Endothelial cell of umbilical vein (primary cell): ENCODE measurements around the gene GRM2. TPM values are rescaled to one million over a fixed set of nuclear protein-coding genes. Genes with fewer than 3 reads are reported as not detected.

Experiments used
- BruUV-seq: library from RNA; stranded (reverse); fragments of 400-500 nt; replicated peaks from 2 replicates; lab custom pipeline; 2021; lab: Mats Ljungman, UMichigan
- CTCF ChIA-PET: fragments of 300-600, 350-600 bp; sonication (Branson Sonifier 250); formaldehyde crosslinking; loops from one replicate; lab custom pipeline; 2021; ENCODE audit warnings: antibody characterized with exemption, inconsistent platforms; lab: Charles Lee
- POLR2A ChIA-PET: fragments of 300-600, 350-600 bp; sonication (Branson Sonifier 250); formaldehyde crosslinking; loops from one replicate; lab custom pipeline; 2021; ENCODE audit warnings: antibody characterized with exemption, inconsistent platforms; lab: Charles Lee
- DNase-seq: peaks from one replicate; pipeline ENCODE4 v3.0.0-alpha.2; 2011; ENCODE audit warnings: low read depth, low spot score
- FAIRE-seq: peaks from 2 replicates; lab custom pipeline; 2011; peaks lifted over from hg19 to GRCh38; lab: Jason Lieb, UNC
- H2AFZ ChIP-seq: 2 replicates; pipeline ENCODE4 v1.6.0; 2012; ENCODE audit warnings: low read depth, low read length, control low read depth, inconsistent platforms
- H3K27ac ChIP-seq: 2 replicates; pipeline ENCODE4 v1.5.1; 2011; ENCODE audit warnings: low read depth, mild to moderate bottlenecking, control low read depth, low read length, moderate library complexity; ENCODE audit not compliant: insufficient read depth
- H3K27me3 ChIP-seq, 2 experiments: 2 replicates each; pipeline versions ENCODE4 v1.6.0 to v1.6.1; 2011; ENCODE audit warnings: low read length in 2 of 2, mixed read lengths in 1 of 2; ENCODE audit not compliant: control insufficient read depth in 2 of 2, insufficient read depth in 2 of 2
- H3K36me3 ChIP-seq, 2 experiments: 2 replicates in 1 of 2; 3 replicates in 1 of 2; pipeline ENCODE4 v1.5.1; 2011; ENCODE audit warnings: low read length in 2 of 2, mild to moderate bottlenecking in 1 of 2, moderate library complexity in 1 of 2; ENCODE audit not compliant: control insufficient read depth in 2 of 2, insufficient read depth in 2 of 2; ENCODE audit errors: extremely low read depth in 1 of 2
- H3K4me1 ChIP-seq: 3 replicates; pipeline ENCODE4 v1.5.1; 2011; ENCODE audit warnings: mild to moderate bottlenecking, low read length; ENCODE audit not compliant: control insufficient read depth, insufficient read depth; ENCODE audit errors: extremely low read depth
- H3K4me2 ChIP-seq: 2 replicates; pipeline ENCODE4 v1.6.1; 2011; ENCODE audit warnings: low read length, control low read depth, mixed read lengths; ENCODE audit not compliant: insufficient read depth
- H3K4me3 ChIP-seq, 3 experiments: fragments of 200-600 bp in 1 of 3; sonication (generic), shearing (Covaris generic) in 1 of 3; replicated peaks in 1 of 3; 2 replicates each; pipeline ENCODE4 v1.5.1; 2011 to 2016; ENCODE audit warnings: control low read depth in 3 of 3, low read length in 3 of 3, mild to moderate bottlenecking in 2 of 3, inconsistent platforms in 1 of 3, low read depth in 1 of 3, moderate library complexity in 1 of 3; ENCODE audit not compliant: insufficient read depth in 1 of 3
- H3K79me2 ChIP-seq: 2 replicates; pipeline ENCODE4 v1.6.0; 2012; ENCODE audit warnings: low read length, inconsistent platforms; ENCODE audit not compliant: control insufficient read depth, insufficient read depth
- H3K9ac ChIP-seq: replicated peaks from 2 replicates; pipeline ENCODE3; 2011; ENCODE audit warnings: low read length, control low read depth; ENCODE audit not compliant: insufficient read depth; ENCODE audit errors: extremely low read depth
- H3K9me1 ChIP-seq: replicated peaks from 3 replicates; pipeline ENCODE4 v1.6.0; 2011; ENCODE audit warnings: mild to moderate bottlenecking, low read length; ENCODE audit not compliant: control insufficient read depth, insufficient read depth; ENCODE audit errors: extremely low read depth
- H3K9me3 ChIP-seq: replicated peaks from 2 replicates; pipeline ENCODE4 v1.5.1; 2012; ENCODE audit warnings: low read length, inconsistent platforms; ENCODE audit not compliant: control insufficient read depth, insufficient read depth
- H4K20me1 ChIP-seq: replicated peaks from 2 replicates; pipeline ENCODE3; 2011; ENCODE audit warnings: mild to moderate bottlenecking, low read length; ENCODE audit not compliant: control insufficient read depth, insufficient read depth; ENCODE audit errors: extremely low read depth
- EZH2 ChIP-seq: IDR thresholded peaks from 2 replicates; pipeline ENCODE4 v1.6.1; 2012; ENCODE audit warnings: borderline replicate concordance, low read depth, mild to moderate bottlenecking, moderate library complexity, low read length, inconsistent platforms; ENCODE audit not compliant: severe bottlenecking
- FOS ChIP-seq: IDR thresholded peaks from 2 replicates; pipeline ENCODE4 v1.6.1; 2011; ENCODE audit warnings: mild to moderate bottlenecking, low read length, moderate library complexity, borderline replicate concordance; ENCODE audit not compliant: insufficient read depth
- GATA2 ChIP-seq: IDR thresholded peaks from 2 replicates; pipeline ENCODE4 v1.7.0; 2011; ENCODE audit warnings: low read depth, mild to moderate bottlenecking, moderate library complexity, mixed read lengths, low read length; ENCODE audit not compliant: insufficient read length, insufficient read depth
- JUN ChIP-seq: IDR thresholded peaks from 2 replicates; pipeline ENCODE4 v1.6.1; 2011; ENCODE audit warnings: borderline replicate concordance, low read depth; ENCODE audit not compliant: insufficient read length, insufficient read depth
- MYC ChIP-seq: IDR thresholded peaks from one replicate; pipeline ENCODE4 v1.6.1; 2011; ENCODE audit warnings: mild to moderate bottlenecking, low read depth, low read length
- POLR2A ChIP-seq: IDR thresholded peaks from 2 replicates; pipeline ENCODE4 v1.6.1; 2012; ENCODE audit warnings: low read depth, mild to moderate bottlenecking, control low read depth, low read length
- POLR2AphosphoS5 ChIP-seq: IDR thresholded peaks from 2 replicates; pipeline ENCODE4 v1.6.1; 2012; ENCODE audit warnings: low read depth, mild to moderate bottlenecking, control low read depth, low read length, moderate library complexity; ENCODE audit not compliant: insufficient read depth
- dilution Hi-C: fragments of 300-500 bp; cut with MboI; formaldehyde crosslinking; loops from one replicate; pipeline ENCODE4 v1.15.0; 2019; ENCODE audit warnings: low sequenced_read_pairs; ENCODE audit not compliant: extremely low pct_ligation_motif_present
- intact Hi-C: fragments of 100-400 bp; cut with micrococcal nuclease; formaldehyde crosslinking; loops from one replicate; pipeline ENCODE4 v1.10.0; 2022
- polyA plus RNA-seq, 4 experiments: library from polyadenylated mRNA; depleted of rRNA in 3 of 4; stranded (reverse) in 3 of 4; unstranded in 1 of 4; fragments of >200 nt; gene quantifications; 2 replicates each; pipeline versions ENCODE4 v1.2.1 to v1.2.3, GENCODE V29; 2011 to 2012; ENCODE audit warnings: missing spikeins in 1 of 4
- total RNA-seq: library from RNA; stranded (reverse); gene quantifications from 2 replicates; pipeline ENCODE4 v1.2.3, GENCODE V29; 2021
- TF ChIP-seq, protein P1 (sequence below): IDR thresholded peaks from 2 replicates; pipeline ENCODE4 v1.6.1; 2011; ENCODE audit not compliant: insufficient read depth, insufficient read length

Gene GRM2
- total and polyA plus RNA-seq, 2 donors (not counting 3 experiments of a cell fraction or from before 2014, with no cell fraction given) = 0.10 to 0.51 TPM

DNA sequence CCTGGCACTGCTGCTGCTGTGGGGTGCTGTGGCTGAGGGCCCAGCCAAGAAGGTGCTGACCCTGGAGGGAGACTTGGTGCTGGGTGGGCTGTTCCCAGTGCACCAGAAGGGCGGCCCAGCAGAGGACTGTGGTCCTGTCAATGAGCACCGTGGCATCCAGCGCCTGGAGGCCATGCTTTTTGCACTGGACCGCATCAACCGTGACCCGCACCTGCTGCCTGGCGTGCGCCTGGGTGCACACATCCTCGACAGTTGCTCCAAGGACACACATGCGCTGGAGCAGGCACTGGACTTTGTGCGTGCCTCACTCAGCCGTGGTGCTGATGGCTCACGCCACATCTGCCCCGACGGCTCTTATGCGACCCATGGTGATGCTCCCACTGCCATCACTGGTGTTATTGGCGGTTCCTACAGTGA, 2.1 kb downstream of the GRM2 start:
- H3K27me3 ChIP-seq = peaks cover 2 to 10% of the 10 kb centered on the region in 2 experiments
- H3K9ac ChIP-seq = no peak overlapping the region
- H3K4me3 ChIP-seq = no peak overlapping the region
- no peak for TF ChIP-seq MYC
- TF ChIP-seq POLR2AphosphoS5 = no peak
- TF ChIP-seq GATA2 = no peak
- TF ChIP-seq POLR2A = no peak
- TF ChIP-seq JUN = no peak
- H3K9me3 ChIP-seq = no peaks in the 10 kb centered on the region
- H3K4me2 ChIP-seq = no peak overlapping the region
- intact Hi-C loops = no loop called here
- no peaks in the 10 kb centered on the region for H3K79me2 ChIP-seq
- no peak overlapping the region for H2AFZ ChIP-seq
- DNase-seq (no peak), FAIRE-seq (no peak)
- H3K27ac ChIP-seq = no peak overlapping the region
- POLR2A ChIA-PET = no interaction called here
- H3K4me1 ChIP-seq = peaks cover 3% of the 10 kb centered on the region
- H3K36me3 ChIP-seq = no peaks in the 10 kb centered on the region
- BruUV-seq = no TSS peak
- CTCF ChIA-PET = interaction anchor here (2.2 kb wide), 1 partner anchor 91 kb away, joined by 8 read pairs; no protein-coding TSS in a partner anchor
- H4K20me1 ChIP-seq = no peaks in the 10 kb centered on the region
- no peaks in the 10 kb centered on the region for H3K9me1 ChIP-seq
- dilution Hi-C loops = no loop called here

DNA sequence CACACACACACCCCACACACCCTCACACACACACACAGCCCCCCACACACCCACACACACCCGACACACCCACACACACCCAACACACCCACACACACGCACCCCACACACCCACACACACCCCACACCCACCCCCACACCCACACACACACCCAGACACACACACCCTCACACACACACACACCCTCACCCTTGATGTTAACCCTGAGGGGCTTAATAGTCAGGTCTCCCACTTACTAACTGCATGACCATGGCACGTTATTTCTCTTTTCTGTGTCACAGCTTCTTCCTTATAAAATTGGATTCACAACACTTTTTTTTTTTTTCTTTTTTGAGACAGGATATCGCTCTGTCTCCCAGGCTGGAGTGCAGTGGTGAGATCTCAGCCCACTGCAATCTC, 2.8 kb downstream of the GRM2 start:
- Histone ChIP-seq H3K4me3 (no peak overlapping the region), H2AFZ (no peak overlapping the region), H3K27ac (no peak overlapping the region), H3K4me1 (peaks cover 3% of the 10 kb centered on the region), H3K9ac (no peak overlapping the region), H3K36me3 (no peaks in the 10 kb centered on the region), H3K9me3 (no peaks in the 10 kb centered on the region), H3K4me2 (no peak overlapping the region), H3K9me1 (no peaks in the 10 kb centered on the region), H3K27me3 (peaks cover 2 to 10% of the 10 kb centered on the region in 2 experiments), H3K79me2 (no peaks in the 10 kb centered on the region), H4K20me1 (no peaks in the 10 kb centered on the region)
- dilution Hi-C loops = no loop called here
- CTCF ChIA-PET = interaction anchor here (0.9 to 2.2 kb wide), 4 partner anchors 20 to 90 kb away, joined by 3 to 8 read pairs (median 4); no protein-coding TSS in a partner anchor
- FAIRE-seq = no peak
- intact Hi-C loops = no loop called here
- POLR2A ChIA-PET = no interaction called here
- no peak for DNase-seq
- no peak for TF ChIP-seq MYC
- TF ChIP-seq POLR2AphosphoS5 = no peak
- no peak for TF ChIP-seq JUN
- no peak for TF ChIP-seq FOS
- TF ChIP-seq, protein P1, sequence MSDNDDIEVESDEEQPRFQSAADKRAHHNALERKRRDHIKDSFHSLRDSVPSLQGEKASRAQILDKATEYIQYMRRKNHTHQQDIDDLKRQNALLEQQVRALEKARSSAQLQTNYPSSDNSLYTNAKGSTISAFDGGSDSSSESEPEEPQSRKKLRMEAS = no peak
- TF ChIP-seq EZH2 = no peak
- BruUV-seq = no TSS peak
